Right ventricle myocardium inferior (tissue), 1 donor: ENCODE data around the gene FAR1. TPM values are rescaled to one million over a fixed set of nuclear protein-coding genes. Genes with fewer than 3 reads are reported as not detected.

Experiments used
- ATAC-seq: fragments of 200-7000 bp; cut with Tn5 transposase; one replicate; pipeline ENCODE4 v1.9.1; 2020; ENCODE audit warnings: mild to moderate bottlenecking, moderate library complexity
- DNase-seq: peaks from one replicate; pipeline ENCODE4 v3.0.0; 2021; ENCODE audit errors: missing footprints
- intact Hi-C: fragments of 100-400 bp; cut with DNase I; formaldehyde crosslinking; loops from one replicate; pipeline ENCODE4 v1.11.0; 2022
- total RNA-seq: library from RNA; stranded (reverse); fragmentation: NEBNext Ultra II Directional; extraction: Animal tissue kit (Norgen Biotek cat#: 25700); gene quantifications from one replicate; pipeline ENCODE4 v1.2.1, GENCODE V29; 2021
- donor health status: DM: no; HTN: yes; CAD: no; lungs with severe emphysema.

FAR1 gene
- total RNA-seq, 1 donor from 2014 or later: 35.4 TPM

- DNase-seq (no peak), ATAC-seq (no peak)
- intact Hi-C loops: no loop called here
These were observed 720 bp upstream of the FAR1 start for GRCh38 chr11:13667795-13668101.

GRCh38 chr11:13668957-13669521, 571 bp downstream of the FAR1 start:
- no peak for DNase-seq
- peak; percentile 10 for ATAC-seq
- intact Hi-C loops: no loop called here

GRCh38 chr11:13669544-13670488, 1.3 kb downstream of the FAR1 start:
- DNase-seq (peak; percentile 30), ATAC-seq (no peak)
- intact Hi-C loops: loop anchor here (2.0 kb wide), 1 partner anchor 207 kb away; the partner anchor contains the start of gene BTBD10

- intact Hi-C loops: no loop called here
- DNase-seq (no peak), ATAC-seq (no peak)
These were observed 4.2 kb downstream of the FAR1 start for GRCh38 chr11:13672576-13673210.

- intact Hi-C loops: no loop called here
- no peak for DNase-seq
- ATAC-seq: peak; percentile 31
These were observed 6.5 kb downstream of the FAR1 start for GRCh38 chr11:13674799-13675509.

- ATAC-seq (no peak), DNase-seq (no peak)
- intact Hi-C loops: no loop called here
These were observed 8.1 kb downstream of the FAR1 start for GRCh38 chr11:13676576-13676975.

- intact Hi-C loops: no loop called here
- ATAC-seq (no peak), DNase-seq (no peak)
These were observed 11.3 kb downstream of the FAR1 start for GRCh38 chr11:13679768-13680167.

- peak; percentile 46 for ATAC-seq
- DNase-seq: peak; percentile 59
- intact Hi-C loops: no loop called here
These were observed 12.2 kb downstream of the FAR1 start for GRCh38 chr11:13680501-13681264.

GRCh38 chr11:13681446-13681845, 13.0 kb downstream of the FAR1 start:
- DNase-seq (no peak), ATAC-seq (no peak)

GRCh38 chr11:13682212-13682611, 13.7 kb downstream of the FAR1 start:
- no peak for ATAC-seq
- intact Hi-C loops: no loop called here
- DNase-seq: no peak

More at GRCh38 chr11:13681446-13681845, 13.0 kb downstream of the FAR1 start:
- intact Hi-C loops: no loop called here

- DNase-seq: no peak
- intact Hi-C loops: no loop called here
- ATAC-seq: no peak
These were observed 17.1 kb downstream of the FAR1 start for GRCh38 chr11:13685461-13686108.

- DNase-seq (no peak), ATAC-seq (no peak)
- intact Hi-C loops: no loop called here
These were observed 18.3 kb downstream of the FAR1 start for GRCh38 chr11:13686776-13687175.

- DNase-seq (no peak), ATAC-seq (no peak)
- intact Hi-C loops: no loop called here
These were observed 18.8 kb downstream of the FAR1 start for GRCh38 chr11:13687271-13687670.

- intact Hi-C loops: no loop called here
- DNase-seq: no peak
- ATAC-seq: no peak
These were observed 22.9 kb downstream of the FAR1 start for GRCh38 chr11:13691286-13691899.

- intact Hi-C loops: no loop called here
- no peak for DNase-seq
- no peak for ATAC-seq
These were observed 23.7 kb downstream of the FAR1 start for GRCh38 chr11:13692172-13692571.

GRCh38 chr11:13694115-13694514, 25.6 kb downstream of the FAR1 start:
- ATAC-seq (no peak), DNase-seq (no peak)
- intact Hi-C loops: no loop called here

- DNase-seq (no peak), ATAC-seq (no peak)
- intact Hi-C loops: no loop called here
These were observed 27.4 kb downstream of the FAR1 start for GRCh38 chr11:13695886-13696285.

- DNase-seq: no peak
- intact Hi-C loops: no loop called here
- ATAC-seq: no peak
These were observed 29.2 kb downstream of the FAR1 start for GRCh38 chr11:13697710-13698109.
